GM10248 (cell line): Measurements from ENCODE around the gene SCARF2.

Experiments
- CTCF ChIA-PET: fragments of 300-600 bp; sonication (Branson Sonifier 250); formaldehyde crosslinking; extraction: SDS; loops from one replicate; lab custom pipeline; 2021; ENCODE audit warnings: antibody characterized with exemption; lab: Yijun Ruan, JAX
- POLR2A ChIA-PET: fragments of 350-650 bp; sonication (Branson Sonifier 250); formaldehyde crosslinking; extraction: SDS; loops from one replicate; lab custom pipeline; 2020; ENCODE audit warnings: antibody characterized with exemption; lab: Yijun Ruan, JAX
- DNase-seq: peaks from one replicate; pipeline ENCODE4 v3.0.0; 2012; ENCODE audit errors: extremely low spot score
- CTCF ChIP-seq: IDR thresholded peaks from 2 replicates; pipeline ENCODE4 v1.5.1; 2012; ENCODE audit warnings: mild to moderate bottlenecking, low read depth; ENCODE audit errors: extremely low read depth, missing control alignments, control extremely low read depth

SCARF2 gene

GRCh38 chr22:20458530-20459151, 21.0 kb upstream of the SCARF2 start:
- CTCF ChIA-PET = interaction anchor here (0.6 to 1.4 kb wide), 2 partner anchors 25 to 40 kb away, joined by 3 read pairs; no protein-coding TSS in a partner anchor
- no peak for TF ChIP-seq CTCF
- POLR2A ChIA-PET = no interaction called here
- DNase-seq = no peak

GRCh38 chr22:20457506-20458240, 20.0 kb upstream of the SCARF2 start:
- ChIA-PET POLR2A (no interaction called here), CTCF (interaction anchor here (0.6 to 2.0 kb wide), 6 partner anchors 13 to 41 kb away, joined by 3 to 8 read pairs (median 4); no protein-coding TSS in a partner anchor)
- no peak for TF ChIP-seq CTCF
- no peak for DNase-seq

GRCh38 chr22:20456722-20457076, 19.1 kb upstream of the SCARF2 start:
- no peak for TF ChIP-seq CTCF
- no peak for DNase-seq
- ChIA-PET CTCF (interaction anchor here (0.8 to 3.9 kb wide), 24 partner anchors 8 to 325 kb away, joined by 3 to 42 read pairs (median 4); partner anchors contain the start of gene MED15), POLR2A (interaction anchor here (0.6 kb wide), 1 partner anchor 632 kb away, joined by 3 read pairs; no protein-coding TSS in a partner anchor)

GRCh38 chr22:20456064-20456721, 18.6 kb upstream of the SCARF2 start:
- CTCF ChIA-PET = interaction anchor here (0.8 to 3.9 kb wide), 25 partner anchors 7 to 326 kb away, joined by 3 to 42 read pairs (median 4); partner anchors contain the start of gene MED15
- POLR2A ChIA-PET = interaction anchor here (0.6 kb wide), 1 partner anchor 632 kb away, joined by 3 read pairs; no protein-coding TSS in a partner anchor
- peak; percentile 86 for TF ChIP-seq CTCF
- peak; percentile 88 for DNase-seq

- no peak for TF ChIP-seq CTCF
- CTCF ChIA-PET = interaction anchor here (1.0 to 3.9 kb wide), 15 partner anchors 8 to 326 kb away, joined by 3 to 42 read pairs (median 5); no protein-coding TSS in a partner anchor
- no peak for DNase-seq
- POLR2A ChIA-PET = no interaction called here
These were observed 18.1 kb upstream of the SCARF2 start for GRCh38 chr22:20455709-20456063.

- POLR2A ChIA-PET = no interaction called here
- CTCF ChIA-PET = interaction anchor here (0.9 to 3.9 kb wide), 2 partner anchors 34 to 247 kb away, joined by 3 to 42 read pairs; no protein-coding TSS in a partner anchor
These were observed 15.6 kb upstream of the SCARF2 start for GRCh38 chr22:20453222-20453621.

More at GRCh38 chr22:20453222-20453621, 15.6 kb upstream of the SCARF2 start:
- DNase-seq = no peak
- no peak for TF ChIP-seq CTCF
